ENCODE results near the gene FAM53A.
"Not testable (repeated sequence)": the region's sequence is repeated elsewhere in the genome, so short reads cannot be mapped to it uniquely, and the experiment has no call there.

FAM53A gene

DNA sequence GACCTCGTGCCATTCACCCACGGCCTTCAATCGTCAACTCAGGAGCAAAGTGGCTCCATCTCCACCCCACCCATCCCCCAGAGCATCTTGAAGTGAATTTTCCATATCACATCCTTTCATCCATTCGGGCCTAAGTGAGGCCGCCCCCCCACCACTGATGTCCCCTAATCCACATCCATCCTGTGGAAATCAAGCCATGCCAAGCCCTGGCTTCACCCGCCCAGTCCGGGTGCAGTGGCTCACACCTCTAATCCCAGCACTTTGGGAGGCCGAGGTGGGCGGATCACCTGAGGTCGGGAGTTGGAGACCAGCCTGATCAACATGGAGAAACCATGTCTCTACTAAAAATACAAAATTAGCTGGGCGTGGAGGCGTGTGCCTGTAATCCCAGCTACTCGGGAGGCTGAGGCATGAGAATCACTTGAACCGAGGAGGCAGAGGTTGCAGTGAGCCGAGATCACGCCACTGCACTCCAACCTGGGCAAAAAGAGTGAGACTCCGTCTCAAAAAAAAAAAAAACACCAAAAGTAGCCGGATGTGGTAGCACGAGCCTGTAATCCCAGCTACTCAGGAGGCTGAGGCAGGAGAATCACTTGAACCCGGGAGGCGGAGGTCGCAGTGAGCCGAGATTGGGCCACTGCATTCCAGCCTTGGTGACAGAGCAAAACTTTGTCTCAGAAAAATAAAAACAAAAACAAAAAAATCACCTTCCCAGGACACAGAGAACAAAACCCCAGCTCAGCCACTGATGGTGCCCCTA is 76.5 kb downstream of the FAM53A start:
- not testable (repeated sequence) for DNase-seq (ENCODE audit: low spot score)

DNA sequence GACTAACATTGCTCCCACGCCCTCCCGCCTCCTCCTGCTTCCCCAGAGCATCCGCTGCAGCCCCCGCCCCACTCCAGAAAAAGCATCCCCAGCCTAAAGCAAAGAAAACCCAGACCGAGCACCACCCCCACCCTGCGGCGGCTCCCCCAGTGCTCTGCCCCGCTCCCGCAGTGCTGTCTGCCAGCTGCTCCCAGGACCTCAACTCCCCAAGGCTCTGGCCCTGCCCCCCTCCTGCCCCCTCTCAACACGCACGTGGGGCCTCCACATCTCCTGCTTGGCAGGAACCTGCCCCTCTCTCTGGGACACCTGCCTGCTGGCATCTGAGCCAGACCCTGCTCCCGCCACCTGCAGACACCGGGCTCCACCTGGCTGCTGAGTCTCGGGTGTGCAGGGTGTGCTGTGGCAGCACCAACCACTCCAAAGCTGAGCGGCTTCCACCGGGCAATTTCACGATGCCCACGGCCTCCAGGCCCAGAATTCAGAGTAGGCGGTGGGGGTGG is 79.4 kb downstream of the FAM53A start:
- no peak for DNase-seq (ENCODE audit: low spot score)

DNA sequence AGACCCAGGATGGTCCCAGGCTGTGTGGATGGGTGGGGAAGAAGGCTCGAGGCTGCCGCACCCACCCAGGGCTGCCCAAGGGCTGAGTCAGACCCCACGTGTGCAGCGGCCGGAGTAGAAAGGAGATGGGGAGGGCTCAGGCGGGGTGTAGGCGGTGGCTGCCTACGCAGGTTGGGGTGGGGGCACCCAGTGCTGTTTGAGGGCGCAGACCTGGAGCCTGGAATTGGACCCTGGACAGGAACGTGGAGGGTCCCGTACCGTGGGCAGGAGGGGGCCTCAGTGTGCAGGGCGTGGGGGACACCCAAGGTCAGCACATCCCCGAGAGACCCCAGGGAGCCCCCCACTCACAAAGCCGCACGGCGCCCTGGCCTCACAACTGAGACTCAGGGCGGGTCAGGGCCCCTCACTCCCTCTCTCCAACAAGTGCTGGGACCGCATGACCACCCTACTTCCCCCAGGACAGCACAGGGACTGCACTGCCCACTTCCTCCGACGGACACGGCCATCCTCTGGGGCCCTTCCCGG is 79.9 kb downstream of the FAM53A start:
- no peak for DNase-seq (ENCODE audit: low spot score)

DNA sequence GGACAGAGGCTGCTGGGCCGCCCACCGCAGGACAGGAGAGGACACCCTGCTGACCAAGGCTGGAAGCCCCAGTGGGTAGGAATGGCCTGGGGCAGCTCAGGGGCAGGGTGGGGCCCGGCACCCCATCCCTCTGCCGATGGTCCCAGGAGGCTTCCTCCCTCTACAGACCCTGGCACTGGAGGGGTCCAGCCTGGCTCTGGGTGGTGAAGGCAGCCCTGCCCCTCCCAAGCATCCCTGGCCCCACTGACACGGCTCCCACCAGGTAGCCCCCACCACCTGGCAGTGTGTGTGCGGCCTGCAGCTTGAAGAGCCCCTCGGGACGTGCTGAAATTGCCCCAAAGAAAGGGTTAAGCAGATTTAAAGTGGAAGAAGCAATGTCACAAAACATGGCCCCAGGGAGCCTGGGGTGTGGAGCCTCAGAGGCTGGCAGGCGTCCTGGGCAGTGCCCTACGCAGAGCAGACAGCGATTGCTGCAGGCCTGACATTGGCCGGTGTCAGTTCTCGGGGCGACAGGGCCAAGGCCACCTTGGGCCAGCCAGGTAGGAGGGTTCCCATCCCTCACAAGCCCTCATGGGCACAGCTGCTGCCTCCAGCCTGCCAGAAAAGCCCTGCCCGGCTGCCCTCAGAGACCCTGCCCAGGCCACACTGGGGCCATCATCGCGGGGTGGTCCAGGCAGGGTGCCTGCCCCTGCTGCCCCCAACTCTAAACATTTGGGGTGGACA is 80.5 kb downstream of the FAM53A start:
- no peak for DNase-seq (ENCODE audit: low spot score)

DNA sequence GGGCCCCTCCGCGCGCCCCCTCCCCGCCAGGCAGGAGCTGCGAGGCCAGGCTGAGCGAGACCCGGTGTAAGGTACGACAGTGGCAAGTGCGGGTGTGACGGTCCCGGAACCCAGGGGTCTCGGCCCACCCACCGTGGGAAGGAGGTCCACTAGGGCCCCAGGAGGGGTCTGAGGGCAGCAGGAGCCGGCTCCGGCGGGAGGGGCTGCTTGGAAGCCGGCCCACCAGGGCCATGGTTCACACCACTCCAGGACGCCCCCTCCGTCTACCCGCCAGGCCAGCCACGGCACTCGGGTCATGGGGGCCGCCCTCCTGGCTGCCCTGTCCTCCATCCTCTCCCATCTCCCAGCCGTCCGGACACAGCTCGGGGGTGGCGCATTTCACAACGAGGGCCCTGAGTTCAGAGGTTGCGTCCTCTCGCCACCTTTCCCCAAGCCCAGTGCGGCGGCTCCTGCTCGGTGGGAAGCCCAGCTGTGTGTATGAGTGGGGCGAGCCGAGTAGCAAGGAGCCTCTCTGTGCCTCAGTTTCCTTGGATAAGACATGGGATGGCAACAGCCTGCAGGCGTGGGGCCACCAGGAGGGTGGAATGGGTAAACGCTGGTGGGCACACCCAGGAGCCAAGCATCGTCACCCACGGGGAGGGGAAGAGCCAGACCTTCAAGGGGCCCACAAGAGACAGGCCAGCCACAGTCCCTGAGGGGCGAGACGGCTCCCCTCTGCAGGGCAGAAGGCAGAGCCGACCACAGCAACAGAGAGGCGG is 81.3 kb downstream of the FAM53A start:
- DNase-seq (ENCODE audit: low spot score) = no peak

DNA sequence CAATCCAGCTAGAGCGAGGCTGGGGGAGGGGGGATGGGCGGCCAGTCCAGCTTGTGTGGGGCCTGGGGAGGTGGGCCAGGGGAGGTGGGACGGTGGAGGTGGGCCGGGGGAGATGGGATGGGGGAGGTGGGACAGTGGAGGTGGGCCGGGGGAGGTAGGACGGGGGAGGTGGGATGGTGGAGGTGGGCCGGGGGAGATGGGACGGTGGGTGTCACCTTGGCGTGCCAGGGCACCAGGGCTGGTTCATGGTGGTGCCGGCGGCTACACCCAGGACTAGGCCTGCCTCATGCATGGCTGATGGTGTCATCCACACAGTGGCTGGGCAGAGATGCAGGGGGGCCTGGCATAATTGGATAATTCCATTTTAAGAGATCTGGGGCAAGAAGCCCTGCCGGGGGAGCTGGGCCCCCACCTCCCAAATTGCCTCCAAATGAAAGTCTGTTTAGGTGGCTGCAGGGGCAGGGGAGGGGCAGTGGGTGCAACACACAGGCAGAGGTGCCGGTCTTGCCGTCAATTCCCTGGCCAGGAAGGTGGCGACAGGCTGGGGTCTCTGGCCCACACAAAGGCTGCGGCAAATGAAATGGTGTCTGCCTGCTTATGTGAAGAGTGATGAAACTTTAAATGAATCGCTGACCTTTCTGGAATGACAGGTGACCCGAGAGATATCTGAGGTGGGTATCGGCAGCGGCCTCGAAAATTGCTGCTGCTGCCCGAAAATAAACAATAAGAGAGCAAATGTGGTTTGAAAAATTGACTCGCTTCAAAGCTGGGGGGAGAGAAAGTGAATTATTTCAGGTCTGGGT is 82.1 kb downstream of the FAM53A start:
- DNase-seq (ENCODE audit: low spot score) = no peak

DNA sequence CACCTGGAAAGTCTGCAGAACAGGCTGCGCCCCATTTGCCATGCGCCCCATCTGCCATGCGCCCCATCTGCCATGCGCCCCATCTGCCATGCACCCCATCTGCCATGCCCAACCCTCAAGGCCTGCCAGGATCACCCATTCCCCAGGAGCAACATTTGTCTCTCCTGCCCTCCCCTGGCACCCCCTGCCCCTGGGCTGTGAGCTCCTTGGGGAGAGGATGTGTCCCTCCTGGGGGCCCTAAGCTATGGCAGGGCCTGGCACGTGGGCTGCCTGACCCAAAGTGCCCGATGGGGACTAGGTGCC is 82.6 kb downstream of the FAM53A start:
- no peak for DNase-seq (ENCODE audit: low spot score)

DNA sequence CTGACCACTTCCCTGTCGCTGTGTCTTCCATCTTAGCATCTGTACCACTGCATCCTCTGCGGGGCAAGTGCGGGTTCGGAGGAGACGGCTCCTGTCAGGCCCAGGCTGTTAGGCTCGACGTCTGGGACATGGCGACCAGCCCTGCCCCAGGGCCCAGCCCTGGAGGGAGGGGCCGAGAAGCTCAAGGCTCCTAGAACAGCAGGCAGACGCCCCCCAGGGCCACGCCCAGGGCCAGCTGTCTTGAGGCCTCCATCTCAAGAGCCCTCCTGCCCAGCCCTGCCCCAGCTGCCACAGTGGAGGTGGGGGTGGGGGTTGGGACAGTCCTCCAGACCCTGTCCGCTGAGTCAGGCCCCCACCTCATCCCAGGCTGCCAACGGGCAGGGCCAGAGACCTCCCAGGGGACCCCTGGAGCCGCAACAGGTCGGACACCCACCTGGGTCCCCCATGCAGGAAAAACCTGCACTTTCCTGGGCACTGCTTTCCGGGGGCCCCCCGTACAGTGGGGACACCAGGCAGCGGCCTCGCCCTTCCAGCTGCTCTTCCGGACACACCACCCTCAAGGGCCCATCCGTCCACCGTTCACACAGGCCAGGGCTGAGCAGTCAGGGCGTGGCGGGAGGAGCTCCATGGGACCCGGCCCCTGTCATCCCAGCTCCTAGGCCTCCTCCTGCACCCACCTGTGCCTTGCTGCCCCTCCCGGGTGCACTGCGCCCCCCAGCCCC is 83.1 kb downstream of the FAM53A start:
- DNase-seq (ENCODE audit: low spot score) = no peak

DNA sequence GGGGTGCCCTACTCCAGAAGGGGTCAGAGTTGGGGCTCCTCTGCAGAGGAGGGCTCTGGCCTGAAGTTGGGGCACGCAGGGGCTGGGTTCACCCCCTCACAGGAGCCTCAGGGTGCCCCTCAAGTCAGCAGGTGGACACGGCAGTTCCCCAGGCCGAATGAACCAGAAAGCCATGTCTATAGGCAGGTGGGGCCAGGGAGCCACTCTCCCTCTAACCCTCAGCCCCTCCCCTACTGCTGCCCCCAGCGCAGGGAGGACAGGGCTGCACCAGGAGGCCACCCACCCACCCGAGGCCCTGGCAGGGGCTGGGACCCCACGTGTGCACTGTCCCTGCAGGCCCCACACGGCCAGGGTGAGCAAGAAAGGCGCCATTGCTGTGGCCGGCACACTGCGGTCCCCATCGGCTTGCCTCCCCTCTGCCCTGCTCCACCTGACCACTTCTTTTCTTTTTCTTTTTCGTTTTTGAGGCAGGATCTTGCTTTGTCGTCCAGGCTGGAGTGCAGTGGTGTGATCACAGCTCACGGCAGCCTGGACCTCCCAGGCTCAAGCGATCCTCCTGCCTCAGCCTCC is 83.8 kb downstream of the FAM53A start:
- no peak for DNase-seq (ENCODE audit: low spot score)

DNA sequence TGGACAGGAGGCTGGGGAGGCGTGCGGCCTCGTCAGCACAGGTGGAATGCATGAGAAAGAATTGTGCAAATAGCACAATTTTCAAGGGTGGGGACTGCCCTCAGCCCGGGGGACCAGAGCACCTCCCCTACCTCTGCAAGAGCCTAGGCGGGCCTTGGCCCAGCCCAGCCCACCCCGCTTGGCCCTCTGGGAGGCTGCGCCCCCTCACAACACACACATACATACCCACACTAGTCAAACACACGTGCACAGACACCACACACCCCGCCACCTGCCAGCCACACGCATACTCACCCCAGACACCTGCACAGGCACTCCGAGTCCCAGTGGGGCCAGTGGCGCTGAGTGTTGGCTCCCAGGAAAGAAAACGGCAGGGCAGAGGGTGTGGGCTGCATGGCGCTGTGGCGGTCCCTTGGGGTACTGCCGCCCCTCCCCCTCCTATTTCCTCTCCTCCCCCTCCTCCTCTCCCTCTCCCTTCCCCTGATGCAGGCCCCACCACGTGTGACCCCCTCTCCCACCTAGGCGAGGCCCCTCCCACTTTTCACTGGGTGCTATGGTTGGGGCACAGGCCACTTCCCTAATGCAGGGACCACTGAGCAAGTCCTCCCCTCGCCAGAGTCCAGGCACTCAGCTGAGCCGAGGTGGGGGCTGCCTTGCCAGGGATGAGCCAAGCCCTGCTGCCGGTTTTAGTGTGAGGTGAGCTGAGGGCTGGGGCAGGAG is 84.5 kb downstream of the FAM53A start:
- DNase-seq (ENCODE audit: low spot score) = no peak

DNA sequence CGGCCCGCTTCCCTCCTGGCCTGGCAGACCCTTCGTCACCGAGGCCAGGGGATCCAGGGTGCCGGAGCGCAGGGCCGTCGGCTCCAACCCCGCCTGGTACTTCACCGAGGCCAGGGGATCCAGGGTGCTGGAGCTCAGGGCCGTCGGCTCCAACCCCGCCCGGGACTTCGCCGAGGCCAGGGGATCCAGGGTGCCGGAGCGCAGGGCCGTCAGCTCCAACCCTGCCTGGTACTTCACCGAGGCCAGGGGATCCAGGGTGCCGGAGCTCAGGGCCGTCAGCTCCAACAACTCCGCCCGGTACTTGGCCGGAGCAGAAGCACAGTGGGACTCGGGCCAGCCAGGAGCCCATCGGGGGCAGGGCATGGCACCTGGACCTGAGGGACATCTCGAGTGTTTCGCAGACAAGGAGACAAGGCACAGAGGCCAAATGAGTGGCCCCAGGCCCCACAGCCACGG is 85.1 kb downstream of the FAM53A start:
- no peak for DNase-seq (ENCODE audit: low spot score)

DNA sequence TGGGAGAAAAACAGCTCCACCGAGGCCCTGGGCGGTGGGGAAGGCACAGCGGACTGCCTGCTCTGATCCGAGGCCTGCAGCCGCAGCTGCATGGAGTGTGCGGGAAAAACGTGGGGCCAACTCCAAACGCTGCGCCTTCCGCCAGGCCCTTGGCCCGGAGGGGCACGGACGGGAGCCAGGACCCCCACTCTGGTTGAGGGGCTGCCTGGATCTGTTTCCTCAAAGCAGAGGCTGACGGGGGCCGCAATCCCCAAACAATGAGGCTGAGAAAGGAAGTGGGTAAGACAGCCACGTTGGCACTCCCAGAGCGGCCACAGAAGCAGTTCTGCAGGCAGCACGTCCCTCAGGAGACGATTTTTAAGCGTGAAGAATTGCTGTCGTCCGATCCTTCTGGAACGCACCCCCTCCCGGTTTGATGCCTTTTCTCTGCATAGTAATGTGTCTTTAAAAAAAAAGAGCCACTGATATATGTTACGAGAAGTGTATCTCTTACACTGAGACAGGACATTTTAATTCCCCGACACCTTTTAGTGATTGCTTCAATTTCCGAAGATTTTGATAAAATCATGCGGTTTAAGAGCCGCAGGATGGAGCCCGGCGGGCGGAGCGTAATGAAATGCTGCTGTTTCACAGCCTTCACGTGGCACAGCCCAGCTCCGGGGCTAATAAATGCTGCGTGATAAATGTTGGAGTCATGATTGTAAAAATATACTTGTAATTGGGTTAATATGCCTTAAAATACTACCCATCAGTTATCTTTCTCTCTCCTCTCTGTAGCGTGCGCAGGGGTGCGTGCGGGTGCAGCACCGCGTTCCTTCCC is 85.7 kb downstream of the FAM53A start:
- DNase-seq (ENCODE audit: low spot score) = no peak

DNA sequence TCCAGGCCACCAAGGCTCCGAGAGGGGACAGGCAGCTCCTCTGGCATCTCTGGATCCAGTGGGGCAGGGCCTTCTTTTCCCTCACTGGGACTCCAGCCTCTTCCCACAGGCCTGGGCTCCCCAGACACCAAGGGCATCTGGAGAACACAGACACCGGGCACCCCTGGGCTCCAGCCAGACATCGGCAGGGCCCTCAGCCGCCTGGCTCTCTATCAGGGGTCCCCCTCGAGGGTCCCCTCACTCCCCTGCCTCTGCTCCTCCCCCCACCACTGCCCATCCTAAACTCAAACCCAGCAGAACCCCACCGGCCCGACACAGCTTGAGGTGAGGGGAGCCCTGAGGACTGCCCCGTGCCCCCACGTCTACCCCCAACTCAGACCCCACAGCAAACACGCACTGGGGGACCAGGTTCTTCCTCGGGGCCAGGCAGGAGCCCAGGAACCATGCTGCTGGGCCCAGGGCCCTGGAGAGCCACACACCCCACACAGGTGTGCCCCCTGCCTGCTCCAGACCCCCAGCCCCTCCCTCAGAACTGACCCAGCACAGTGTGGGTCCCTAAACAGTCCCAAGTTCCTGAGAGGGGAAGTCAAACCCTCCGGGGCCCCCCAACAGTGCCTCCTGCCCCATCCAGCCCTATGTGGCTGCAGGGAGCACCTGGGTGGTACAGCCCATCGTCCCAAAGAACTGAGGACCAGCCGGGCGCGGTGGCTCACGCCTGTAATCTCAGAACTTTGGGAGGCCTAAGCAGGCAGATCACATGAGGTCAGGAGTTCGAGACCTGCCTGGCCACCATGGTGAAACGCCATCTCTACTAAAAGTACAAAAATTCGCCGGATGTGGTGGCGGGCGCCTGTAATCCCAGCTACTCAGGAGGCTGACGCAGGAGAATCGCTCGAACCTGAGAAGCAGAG is 86.8 kb downstream of the FAM53A start:
- no peak for DNase-seq (ENCODE audit: low spot score)

DNA sequence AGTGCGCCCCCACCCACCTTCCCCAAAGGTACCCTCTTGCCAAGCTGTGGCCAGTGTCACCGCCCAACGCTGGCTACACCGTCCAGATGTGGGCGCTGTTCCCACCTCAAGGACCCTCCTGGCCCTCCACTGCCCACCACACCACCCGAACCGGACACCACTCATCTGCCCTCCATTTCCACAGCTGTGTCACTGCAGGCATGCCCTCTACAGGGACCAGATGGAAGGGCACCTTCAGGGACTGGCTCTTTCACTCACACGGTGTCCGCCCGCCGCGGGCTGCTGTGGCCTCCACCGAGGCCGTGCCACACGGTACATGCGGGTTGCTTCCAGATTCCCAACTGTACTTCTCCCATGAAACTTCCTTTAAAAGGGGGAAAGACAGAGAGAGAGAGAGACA is 87.7 kb downstream of the FAM53A start:
- DNase-seq (ENCODE audit: low spot score) = no peak

DNA sequence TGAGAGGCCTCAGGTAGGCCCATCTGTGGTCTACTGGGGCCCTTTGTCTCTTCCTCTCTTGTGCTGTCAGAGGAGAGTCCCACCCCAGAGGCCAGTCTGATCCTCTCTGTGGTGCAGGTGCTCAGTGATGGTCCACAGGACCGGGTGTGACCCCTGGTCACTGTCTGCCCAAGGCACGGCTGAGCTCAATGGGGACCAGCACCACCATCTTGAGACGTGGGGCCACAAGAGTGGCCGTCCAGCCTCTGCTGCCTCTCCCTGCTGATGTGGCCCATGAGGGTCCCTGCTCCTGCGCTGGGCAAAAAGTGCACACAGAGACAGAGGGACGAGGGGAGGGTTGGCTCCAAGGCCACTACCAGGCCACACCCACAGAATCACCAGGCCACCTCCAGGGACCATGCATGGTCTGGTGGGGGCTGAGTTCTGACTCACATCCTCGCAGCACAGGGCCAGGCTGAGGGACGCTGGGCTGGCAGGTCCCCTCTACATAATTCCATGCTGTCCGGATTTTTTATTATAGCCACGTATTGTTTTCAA is 88.3 kb downstream of the FAM53A start:
- no peak for DNase-seq (ENCODE audit: low spot score)

DNA sequence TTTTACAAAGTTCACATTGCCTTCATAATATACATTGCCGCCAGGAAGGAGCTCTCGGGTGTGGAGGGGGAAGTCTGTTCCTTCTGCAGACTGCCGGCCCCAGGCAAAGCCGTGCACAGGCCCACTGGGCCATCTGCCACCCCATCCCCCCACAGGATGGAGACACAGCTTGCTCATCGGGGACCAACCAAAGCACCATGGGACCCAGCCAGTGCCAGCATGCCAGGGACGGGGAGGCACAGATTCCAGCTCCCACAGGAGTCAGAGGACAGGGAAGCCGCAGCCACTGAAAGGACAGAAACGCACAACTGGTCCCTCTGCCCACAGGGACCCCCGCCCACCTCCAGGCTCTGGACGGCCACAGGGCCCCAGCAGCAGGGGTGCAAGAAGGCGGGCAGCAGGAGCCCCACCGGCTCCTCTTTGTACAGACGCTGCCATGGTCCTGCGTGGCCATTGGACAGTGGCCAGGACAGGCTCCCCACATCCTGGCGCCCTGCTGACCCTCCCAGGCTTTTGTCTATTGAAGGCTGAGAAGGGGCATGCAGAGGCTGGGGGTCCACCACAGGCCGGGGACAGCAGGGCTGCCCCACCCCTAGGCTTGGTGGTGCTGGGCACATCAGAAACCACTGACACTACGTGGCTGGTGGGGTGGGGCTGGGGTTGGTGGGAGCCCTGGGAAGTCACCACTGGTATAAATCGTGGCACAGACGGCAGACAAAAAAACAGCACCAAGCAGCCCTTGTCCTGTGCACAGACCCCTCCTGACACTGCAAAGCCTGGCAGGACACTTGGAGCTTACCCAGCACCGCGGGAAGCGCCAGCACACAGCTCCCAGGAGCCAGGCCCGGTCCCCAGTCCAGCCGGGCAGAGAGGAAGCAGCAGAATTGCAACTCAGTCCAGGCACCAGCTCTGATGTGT is 89.0 kb downstream of the FAM53A start:
- no peak for DNase-seq (ENCODE audit: low spot score)

DNA sequence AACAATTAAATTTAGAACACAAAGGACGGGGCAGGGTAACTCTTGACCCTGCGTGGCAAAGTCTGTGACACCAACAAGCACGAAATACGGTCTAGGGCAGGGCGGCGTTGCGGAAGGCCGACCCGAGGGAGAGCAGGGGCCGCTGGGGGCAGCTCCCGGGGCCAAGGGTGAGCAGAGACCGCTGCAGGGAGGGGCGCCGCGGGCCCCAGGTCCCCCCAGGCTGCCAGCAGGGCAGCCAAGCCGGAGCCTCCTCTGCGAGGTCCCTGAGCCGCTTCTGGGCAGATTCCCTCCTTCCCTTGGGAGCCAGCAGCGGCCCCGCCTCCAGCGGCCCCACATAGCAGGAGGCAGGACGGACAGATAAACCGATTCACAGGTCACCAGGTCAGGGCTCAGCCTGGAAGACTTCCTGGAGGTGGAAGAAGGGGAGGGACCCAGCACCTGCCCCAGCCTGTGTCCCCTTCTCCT is 90.2 kb downstream of the FAM53A start:
- DNase-seq (ENCODE audit: low spot score) = no peak

Measured in AG08396 (cell line).